ENCODE measurements around the gene PSTPIP2. TPM values are rescaled to one million over a fixed set of nuclear protein-coding genes. Genes with fewer than 3 reads are reported as not detected.

Gene PSTPIP2, protein sequence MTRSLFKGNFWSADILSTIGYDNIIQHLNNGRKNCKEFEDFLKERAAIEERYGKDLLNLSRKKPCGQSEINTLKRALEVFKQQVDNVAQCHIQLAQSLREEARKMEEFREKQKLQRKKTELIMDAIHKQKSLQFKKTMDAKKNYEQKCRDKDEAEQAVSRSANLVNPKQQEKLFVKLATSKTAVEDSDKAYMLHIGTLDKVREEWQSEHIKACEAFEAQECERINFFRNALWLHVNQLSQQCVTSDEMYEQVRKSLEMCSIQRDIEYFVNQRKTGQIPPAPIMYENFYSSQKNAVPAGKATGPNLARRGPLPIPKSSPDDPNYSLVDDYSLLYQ
- total RNA-seq (2021), result 3.3 and 3.6 TPM in 2 replicates
- long read RNA-seq, transcript PSTPIP2-201 (15 exons, 3,000 nt), result major isoform, 17 of 28 reads
- long read RNA-seq, partial matches to known transcripts, result 0 of 28 reads
- long read RNA-seq, other reads (novel, unspliced or antisense), result 11 of 28 reads

DNA sequence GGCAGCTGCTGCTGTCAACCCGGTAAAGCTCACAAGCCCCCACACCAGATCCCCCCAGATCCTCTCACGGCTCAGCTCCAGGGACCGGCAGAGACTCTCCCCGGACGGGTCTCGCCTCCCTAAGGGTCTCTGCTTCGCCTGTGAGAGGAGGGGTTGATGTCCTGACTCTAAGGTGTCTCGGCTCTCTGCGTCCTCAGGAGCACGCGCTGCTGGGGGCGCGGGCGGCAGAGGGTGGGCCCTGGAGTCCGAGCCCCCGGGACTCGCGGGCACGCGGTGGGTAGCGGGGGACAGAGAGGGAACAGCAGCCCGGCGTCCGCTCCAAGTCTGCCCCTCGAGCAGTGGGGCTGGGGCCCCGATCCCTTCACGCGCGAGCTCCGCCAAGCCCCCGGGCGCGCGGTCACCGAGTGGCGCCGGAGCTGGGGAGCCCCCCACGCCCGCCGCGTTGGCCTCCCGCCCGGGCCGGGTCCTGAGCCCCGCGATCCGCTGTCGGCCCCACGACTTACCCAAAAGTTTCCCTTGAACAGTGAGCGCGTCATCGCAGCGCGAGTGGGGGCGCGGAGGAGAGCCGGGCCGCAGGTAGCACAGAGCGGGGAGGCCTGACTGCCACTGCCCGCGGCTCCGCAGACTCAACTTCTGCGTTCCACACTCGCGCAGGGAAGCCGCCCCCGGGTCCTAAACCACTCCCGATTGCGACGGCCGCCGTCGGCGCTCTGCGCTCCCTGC, at the start of gene PSTPIP2:
TSS of gene PSTPIP2 (minus strand) at position 608 of the 723 bp plus-strand sequence. CDS start at position 536, 72 bp downstream.
- Histone ChIP-seq H3K4me1 (ENCODE audit: insufficient read depth, low read length) (no peaks in the 10 kb centered on the region), H3K27me3 (ENCODE audit: insufficient read depth, low read length) (peaks cover 5% of the 10 kb centered on the region), H3K27ac (ENCODE audit: insufficient read length, low read depth, low read length) (no peak within 1 kb of the TSS), H3K4ac (ENCODE audit: low read depth, low read length) (no peak within 1 kb of the TSS), H3K14ac (ENCODE audit: insufficient read depth, low read length) (peak within 1 kb of the TSS; percentile 76), H3K56ac (ENCODE audit: insufficient read length, low read depth, low read length) (no peak within 1 kb of the TSS), H4K5ac (ENCODE audit: insufficient read length, low read depth, low read length) (no peak within 1 kb of the TSS), H3K9me3 (ENCODE audit: control insufficient read depth, low read depth, low read length) (no peaks in the 10 kb centered on the region), H2AK5ac (ENCODE audit: insufficient read length, low read length) (no peak within 1 kb of the TSS), H3K18ac (ENCODE audit: insufficient read length, low read depth, low read length) (no peak within 1 kb of the TSS), H3T11ph (ENCODE audit: low read length) (no peak within 1 kb of the TSS), H4K91ac (ENCODE audit: insufficient read length, low read depth, low read length) (no peak within 1 kb of the TSS), H3K23me2 (ENCODE audit: insufficient read length, low read depth, low read length, poor library complexity, severe bottlenecking) (peaks cover 10% of the 10 kb centered on the region), H3K9ac (ENCODE audit: extremely low read depth, insufficient read length, low read length) (no peak within 1 kb of the TSS), H3K23ac (ENCODE audit: insufficient read length, low read depth, low read length) (no peak within 1 kb of the TSS), H3K4me2 (ENCODE audit: insufficient read depth, insufficient read length, low read length) (peak within 1 kb of the TSS; percentile 78), H2BK15ac (ENCODE audit: low read depth, low read length) (no peak within 1 kb of the TSS), H2BK20ac (ENCODE audit: low read depth, low read length, poor library complexity, severe bottlenecking) (no peak within 1 kb of the TSS), H3K79me1 (ENCODE audit: insufficient read depth, low read depth, low read length, poor library complexity, severe bottlenecking) (no peaks in the 10 kb centered on the region), H2BK5ac (ENCODE audit: insufficient read length, low read length) (no peak within 1 kb of the TSS), H2AFZ (ENCODE audit: low read length) (no peak within 1 kb of the TSS), H4K8ac (replicated peaks; ENCODE audit: insufficient read length, low read depth, low read length) (no peak within 1 kb of the TSS), H3K79me2 (ENCODE audit: insufficient read depth, low read length) (no peaks in the 10 kb centered on the region), H2BK120ac (ENCODE audit: low read depth, low read length, poor library complexity, severe bottlenecking) (no peak within 1 kb of the TSS), H2BK12ac (ENCODE audit: insufficient read length, low read depth, low read length) (no peak within 1 kb of the TSS), H4K20me1 (ENCODE audit: control insufficient read depth, insufficient read depth, insufficient read length) (no peaks in the 10 kb centered on the region)
- Mint-ChIP-seq H3K36me3 (ENCODE audit: insufficient read depth in 1 of 3, low read depth in 3 of 3) (peaks cover 0 to 5% (median 1%) of the 10 kb centered on the region in 3 experiments; a peak in 3 of 7 replicates), H3K27me3 (ENCODE audit: low read depth) (peaks cover 30% of the 10 kb centered on the region), H3K4me1 (peaks cover 8% of the 10 kb centered on the region in 2 experiments), H3K27ac (peak within 1 kb of the TSS in 1 of 3 experiments; percentile 44; a peak in 1 of 7 replicates), H3K9me3 (peaks cover 0 to 1% of the 10 kb centered on the region in 2 experiments; a peak in 1 of 5 replicates), H3K4me3 (peak within 1 kb of the TSS; percentile 72 to 85)
- WGBS (ENCODE audit: extremely low coverage, insufficient read length, low lambda C conversion rate), result no CpG with 5 or more reads among the region's 75 CpGs
- TF ChIP-seq, protein P1, sequence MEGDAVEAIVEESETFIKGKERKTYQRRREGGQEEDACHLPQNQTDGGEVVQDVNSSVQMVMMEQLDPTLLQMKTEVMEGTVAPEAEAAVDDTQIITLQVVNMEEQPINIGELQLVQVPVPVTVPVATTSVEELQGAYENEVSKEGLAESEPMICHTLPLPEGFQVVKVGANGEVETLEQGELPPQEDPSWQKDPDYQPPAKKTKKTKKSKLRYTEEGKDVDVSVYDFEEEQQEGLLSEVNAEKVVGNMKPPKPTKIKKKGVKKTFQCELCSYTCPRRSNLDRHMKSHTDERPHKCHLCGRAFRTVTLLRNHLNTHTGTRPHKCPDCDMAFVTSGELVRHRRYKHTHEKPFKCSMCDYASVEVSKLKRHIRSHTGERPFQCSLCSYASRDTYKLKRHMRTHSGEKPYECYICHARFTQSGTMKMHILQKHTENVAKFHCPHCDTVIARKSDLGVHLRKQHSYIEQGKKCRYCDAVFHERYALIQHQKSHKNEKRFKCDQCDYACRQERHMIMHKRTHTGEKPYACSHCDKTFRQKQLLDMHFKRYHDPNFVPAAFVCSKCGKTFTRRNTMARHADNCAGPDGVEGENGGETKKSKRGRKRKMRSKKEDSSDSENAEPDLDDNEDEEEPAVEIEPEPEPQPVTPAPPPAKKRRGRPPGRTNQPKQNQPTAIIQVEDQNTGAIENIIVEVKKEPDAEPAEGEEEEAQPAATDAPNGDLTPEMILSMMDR (conservative IDR thresholded peaks at IDR 0.05), result no peak
- DNase-seq, result peak; percentile 49
